H1 (cell line): Measurements from ENCODE around the gene EVA1B. TPM values are rescaled to one million over a fixed set of nuclear protein-coding genes. Genes with fewer than 3 reads are reported as not detected.

Experiments
- CTCF ChIA-PET: fragments of 300-600 bp; sonication (Branson Sonifier 250); formaldehyde crosslinking; loops from one replicate; lab custom pipeline; 2021; ENCODE audit not compliant: partially characterized antibody; lab: Charles Lee
- POLR2A ChIA-PET: fragments of 300-600 bp; sonication (Branson Sonifier 250); formaldehyde crosslinking; loops from one replicate; lab custom pipeline; 2021; ENCODE audit warnings: inconsistent platforms; ENCODE audit not compliant: partially characterized antibody; lab: Charles Lee
- DNase-seq, 2 experiments: peaks; one replicate each; pipeline versions ENCODE4 v3.0.0 to v3.0.0-alpha.2; 2010 to 2022; ENCODE audit warnings: low spot score in 2 of 2, low read depth in 1 of 2, mixed read lengths in 1 of 2
- FAIRE-seq: peaks from 2 replicates; lab custom pipeline; 2011; peaks lifted over from hg19 to GRCh38; lab: Jason Lieb, UNC
- H2AFZ ChIP-seq: 2 replicates; pipeline ENCODE4 v1.8.1; 2012; ENCODE audit warnings: low read length, inconsistent platforms
- H2AK5ac ChIP-seq: 2 replicates; pipeline ENCODE4 v1.6.1; 2013; ENCODE audit warnings: low read depth, low read length
- H2BK120ac ChIP-seq: replicated peaks from 2 replicates; pipeline ENCODE3; 2013; ENCODE audit warnings: low read depth, low read length, inconsistent platforms
- H2BK12ac ChIP-seq: 2 replicates; pipeline ENCODE4 v1.6.1; 2013; ENCODE audit warnings: low read depth, low read length
- H2BK15ac ChIP-seq: 2 replicates; pipeline ENCODE4 v1.6.1; 2013; ENCODE audit warnings: low read length
- H2BK20ac ChIP-seq: 2 replicates; pipeline ENCODE4 v1.6.1; 2013; ENCODE audit warnings: low read length
- H2BK5ac ChIP-seq: 2 replicates; pipeline ENCODE4 v1.6.1; 2013; ENCODE audit warnings: low read depth, low read length
- H3K14ac ChIP-seq: 2 replicates; pipeline ENCODE4 v1.6.1; 2013; ENCODE audit warnings: inconsistent platforms; ENCODE audit not compliant: insufficient read length
- H3K18ac ChIP-seq: 2 replicates; pipeline ENCODE4 v1.6.1; 2013; ENCODE audit warnings: low read length; ENCODE audit errors: extremely low read depth
- H3K23ac ChIP-seq: 2 replicates; pipeline ENCODE4 v1.6.1; 2013; ENCODE audit warnings: inconsistent platforms; ENCODE audit not compliant: insufficient read length
- H3K23me2 ChIP-seq: 2 replicates; pipeline ENCODE4 v1.6.1; 2013; ENCODE audit warnings: low read depth, low read length
- H3K27ac ChIP-seq: 2 replicates; pipeline ENCODE4 v1.6.1; 2011; ENCODE audit warnings: low read depth, low read length, inconsistent platforms
- H3K27me3 ChIP-seq, 4 experiments: replicated peaks in 1 of 4; 1 replicate in 1 of 4; 2 replicates in 3 of 4; pipeline versions ENCODE4 v1.6.1 to v1.8.1; 2011 to 2013; ENCODE audit warnings: low read length in 3 of 4, mild to moderate bottlenecking in 3 of 4, inconsistent platforms in 2 of 4, mixed read lengths in 2 of 4, moderate library complexity in 1 of 4; ENCODE audit not compliant: control insufficient read depth in 3 of 4, insufficient read depth in 3 of 4; ENCODE audit errors: extremely low read depth in 1 of 4
- H3K36me3 ChIP-seq, 4 experiments: 2 replicates each; pipeline versions ENCODE4 v1.6.1 to v1.8.1; 2011 to 2013; ENCODE audit warnings: mild to moderate bottlenecking in 4 of 4, low read length in 3 of 4, moderate library complexity in 2 of 4, control low read depth in 1 of 4, inconsistent platforms in 1 of 4; ENCODE audit not compliant: insufficient read depth in 4 of 4, control insufficient read depth in 2 of 4
- H3K4ac ChIP-seq: replicated peaks from 2 replicates; pipeline ENCODE3; 2013; ENCODE audit warnings: low read length, low read depth, mixed read lengths, inconsistent platforms; ENCODE audit not compliant: insufficient read length
- H3K4me1 ChIP-seq, 4 experiments: replicated peaks in 1 of 4; 1 replicate in 1 of 4; 2 replicates in 3 of 4; pipeline versions ENCODE4 v1.6.1 to v1.8.1; 2011 to 2013; ENCODE audit warnings: low read length in 3 of 4, inconsistent platforms in 2 of 4, mixed read lengths in 1 of 4; ENCODE audit not compliant: insufficient read depth in 4 of 4, control insufficient read depth in 3 of 4
- H3K4me2 ChIP-seq, 2 experiments: 2 replicates each; pipeline versions ENCODE4 v1.6.1 to v1.8.1; 2011 to 2013; ENCODE audit warnings: low read depth in 2 of 2, low read length in 2 of 2, control low read depth in 1 of 2, inconsistent platforms in 1 of 2, mild to moderate bottlenecking in 1 of 2; ENCODE audit not compliant: insufficient read depth in 1 of 2
- H3K4me3 ChIP-seq, 4 experiments: fragments of 200-600, 300-600 bp in 1 of 4; sonication (generic), shearing (Covaris generic), sonication (Bioruptor Twin) in 1 of 4; 2 replicates each; pipeline versions ENCODE4 v1.5.1 to v1.8.1; 2011 to 2016; ENCODE audit warnings: low read length in 4 of 4, low read depth in 3 of 4, control low read depth in 2 of 4, inconsistent platforms in 2 of 4, mild to moderate bottlenecking in 2 of 4, mixed read lengths in 1 of 4, moderate library complexity in 1 of 4; ENCODE audit not compliant: insufficient read depth in 2 of 4; ENCODE audit errors: extremely low read depth in 1 of 4
- H3K56ac ChIP-seq: replicated peaks from 2 replicates; pipeline ENCODE3; 2013; ENCODE audit warnings: low read depth, mild to moderate bottlenecking, mixed read lengths, low read length, inconsistent platforms; ENCODE audit not compliant: insufficient read length
- H3K79me1 ChIP-seq: 2 replicates; pipeline ENCODE4 v1.6.1; 2013; ENCODE audit warnings: low read depth, low read length, control low read depth
- H3K79me2 ChIP-seq, 2 experiments: 2 replicates each; pipeline versions ENCODE4 v1.6.1 to v1.8.1; 2012 to 2013; ENCODE audit warnings: low read length in 2 of 2, mild to moderate bottlenecking in 2 of 2, inconsistent platforms in 1 of 2; ENCODE audit not compliant: insufficient read depth in 2 of 2, control insufficient read depth in 1 of 2
- H3K9ac ChIP-seq, 4 experiments: replicated peaks in 1 of 4; 1 replicate in 1 of 4; 2 replicates in 3 of 4; pipeline versions ENCODE4 v1.6.1 to v1.8.1; 2011 to 2013; ENCODE audit warnings: low read depth in 3 of 4, low read length in 3 of 4, control low read depth in 2 of 4, mild to moderate bottlenecking in 2 of 4, moderate library complexity in 2 of 4, inconsistent platforms in 1 of 4; ENCODE audit errors: extremely low read depth in 1 of 4
- H3K9me3 ChIP-seq, 2 experiments: 2 replicates each; pipeline versions ENCODE4 v1.6.1 to v1.8.1; 2012 to 2013; ENCODE audit warnings: mild to moderate bottlenecking in 2 of 2, moderate library complexity in 2 of 2, control low read depth in 1 of 2, inconsistent platforms in 1 of 2, low read depth in 1 of 2, low read length in 1 of 2, mixed read lengths in 1 of 2; ENCODE audit not compliant: insufficient read depth in 2 of 2
- H4K20me1 ChIP-seq, 2 experiments: replicated peaks in 1 of 2; 2 replicates each; pipeline versions ENCODE3 to v1.8.1; 2011 to 2013; ENCODE audit warnings: inconsistent platforms in 2 of 2, low read length in 2 of 2, mild to moderate bottlenecking in 1 of 2; ENCODE audit not compliant: insufficient read depth in 2 of 2, control insufficient read depth in 1 of 2
- H4K5ac ChIP-seq: 2 replicates; pipeline ENCODE4 v1.6.1; 2013; ENCODE audit warnings: low read length, low read depth, mixed read lengths, inconsistent platforms; ENCODE audit not compliant: insufficient read length
- H4K8ac ChIP-seq: 2 replicates; pipeline ENCODE4 v1.8.0; 2013; ENCODE audit warnings: mild to moderate bottlenecking, moderate library complexity, low read length, inconsistent platforms; ENCODE audit not compliant: insufficient read depth; ENCODE audit errors: extremely low read depth
- H4K91ac ChIP-seq: replicated peaks from 2 replicates; pipeline ENCODE3; 2013; ENCODE audit warnings: low read length, mixed read lengths, inconsistent platforms; ENCODE audit not compliant: insufficient read length
- ATF2 ChIP-seq: IDR thresholded peaks from 2 replicates; pipeline ENCODE4 v1.6.1; 2012; ENCODE audit warnings: low read length, inconsistent platforms
- CBX8 ChIP-seq: fragments of 300-800, 300-1000 bp; sonication (generic); IDR thresholded peaks from 2 replicates; pipeline ENCODE4 v1.7.1; 2016; ENCODE audit warnings: low read depth, low read length, borderline replicate concordance
- CHD1 ChIP-seq: IDR thresholded peaks from 2 replicates; pipeline ENCODE4 v1.6.1; 2012; ENCODE audit warnings: low read depth, low read length, improper control_type of control experiment
- HDAC6 ChIP-seq: IDR thresholded peaks from one replicate; pipeline ENCODE4 v1.7.1; 2012; ENCODE audit warnings: low read depth, mild to moderate bottlenecking, inconsistent platforms, low read length, moderate library complexity
- KDM1A ChIP-seq: fragments of 200-600, 300-600 bp; sonication (generic); IDR thresholded peaks from 2 replicates; pipeline ENCODE4 v1.7.1; 2016; ENCODE audit warnings: mild to moderate bottlenecking, low read length, borderline replicate concordance
- POU5F1 ChIP-seq: IDR thresholded peaks from 2 replicates; pipeline ENCODE4 v1.6.1; 2011; ENCODE audit warnings: low read depth, mild to moderate bottlenecking, low read length, moderate library complexity
- SIRT6 ChIP-seq: IDR thresholded peaks from one replicate; pipeline ENCODE4 v1.7.1; 2012; ENCODE audit warnings: low read length, inconsistent platforms
- SUZ12 ChIP-seq: fragments of 200-600 bp; sonication (generic); IDR thresholded peaks from 2 replicates; pipeline ENCODE4 v1.6.1; 2012; ENCODE audit warnings: mild to moderate bottlenecking, inconsistent platforms, low read length, moderate library complexity, mixed read lengths
- TAF1 ChIP-seq: IDR thresholded peaks from 2 replicates; pipeline ENCODE4 v1.6.1; 2011; ENCODE audit warnings: mild to moderate bottlenecking, low read depth, low read length
- YY1 ChIP-seq: IDR thresholded peaks from 2 replicates; pipeline ENCODE4 v1.6.1; 2011; ENCODE audit warnings: low read depth, mild to moderate bottlenecking, low read length
- WGBS, 2 experiments: shearing (Covaris generic) in 1 of 2; methylation state at CpG; one replicate each; pipeline versions ENCODE4 v1.1.6 to v1.1.7; 2013 to 2015; ENCODE audit warnings: low lambda C conversion rate in 2 of 2, mixed read lengths in 2 of 2, inconsistent platforms in 1 of 2, low coverage in 1 of 2, missing lambda C conversion rate in 1 of 2; ENCODE audit not compliant: insufficient replicate concordance in 2 of 2, insufficient coverage in 1 of 2, insufficient read length in 1 of 2; ENCODE audit errors: extremely low coverage in 1 of 2, missing lambda C conversion rate in 1 of 2; 5-methylcytosine and 5-hydroxymethylcytosine counted together
- polyA plus RNA-seq, 7 experiments: library from polyadenylated mRNA; depleted of rRNA in 3 of 7; stranded (reverse) in 5 of 7; unstranded in 2 of 7; fragments of >200 nt in 5 of 7; fragments of 200-250 nt in 2 of 7; gene quantifications; 1 replicate in 5 of 7; 2 replicates in 1 of 7; 4 replicates in 1 of 7; pipeline versions ENCODE4 v1.2.1 to v1.2.3, GENCODE V29; 2011 to 2013; ENCODE audit warnings: missing spikeins in 2 of 7, mixed read lengths in 2 of 7
- total RNA-seq: library from RNA; stranded (reverse); fragmentation: NEBNext Ultra II Directional; extraction: Animal tissue kit (Norgen Biotek cat#: 25700); gene quantifications from 2 replicates; pipeline ENCODE4 v1.2.1, GENCODE V29; 2021

EVA1B gene
- total and polyA plus RNA-seq, 2 of the 8 experiments (the other 6 are each of a cell fraction or from before 2014, with no cell fraction given) = 10.0 to 19.9 TPM

GRCh38 chr1:36329817-36330216 lies 6.4 kb upstream of the EVA1B start:
- H4K91ac ChIP-seq = no peak overlapping the region
- no peak overlapping the region for H2AK5ac ChIP-seq
- no peak overlapping the region for H3K4me3 ChIP-seq
- no peak overlapping the region for H2AFZ ChIP-seq
- ChIA-PET CTCF (interaction anchor here (1.7 to 2.4 kb wide), 2 partner anchors 23 to 39 kb away, joined by 5 read pairs; partner anchors contain the start of gene SH3D21), POLR2A (interaction anchor here (0.9 to 1.5 kb wide), 3 partner anchors 12 to 57 kb away, joined by 3 to 5 read pairs (median 4); no protein-coding TSS in a partner anchor)
- H2BK20ac ChIP-seq = no peak overlapping the region
- H2BK12ac ChIP-seq = no peak overlapping the region
- no peak overlapping the region for H2BK15ac ChIP-seq
- peaks cover 0 to 6% (median under 1%) of the 10 kb centered on the region in 4 experiments; a peak in 3 of 7 replicates for H3K27me3 ChIP-seq
- no peak overlapping the region for H3K4ac ChIP-seq
- H3K4me2 ChIP-seq = no peak overlapping the region
- H3K56ac ChIP-seq = no peak overlapping the region
- no peaks in the 10 kb centered on the region for H3K36me3 ChIP-seq
- DNase-seq (no peak), FAIRE-seq (no peak)
- H3K9ac ChIP-seq = no peak overlapping the region
- no peaks in the 10 kb centered on the region for H3K4me1 ChIP-seq
- no peak overlapping the region for H3K18ac ChIP-seq
- no peaks in the 10 kb centered on the region for H3K9me3 ChIP-seq
- no peak overlapping the region for H4K8ac ChIP-seq
- TF ChIP-seq SUZ12 (no peak), TAF1 (no peak), CBX8 (no peak), CHD1 (no peak), SIRT6 (no peak), POU5F1 (no peak), ATF2 (no peak), HDAC6 (no peak), YY1 (no peak), KDM1A (no peak)
- H3K79me1 ChIP-seq = no peaks in the 10 kb centered on the region; the same call in 1 of the 2 replicates
- H2BK120ac ChIP-seq = no peak overlapping the region
- no peak overlapping the region for H3K23ac ChIP-seq
- H2BK5ac ChIP-seq = no peak overlapping the region
- no peak overlapping the region for H4K5ac ChIP-seq
- WGBS, 2 experiments = 86% methylated on average over 9 of the region's 9 CpGs; no CpG with 5 or more reads in 1 of the 2 experiments
- no peaks in the 10 kb centered on the region for H4K20me1 ChIP-seq
- H3K27ac ChIP-seq = no peak overlapping the region
- H3K14ac ChIP-seq = no peak overlapping the region
- peaks cover 4% of the 10 kb centered on the region; the same call in 1 of the 2 replicates for H3K23me2 ChIP-seq
- no peaks in the 10 kb centered on the region for H3K79me2 ChIP-seq
